ENCODE measurements around the gene MCOLN1. TPM values are rescaled to one million over a fixed set of nuclear protein-coding genes. Genes with fewer than 3 reads are reported as not detected.

Gene MCOLN1
- total and polyA plus RNA-seq, 2 of the 8 experiments (the other 6 are each of a cell fraction or from before 2014, with no cell fraction given): 19.1 to 40.0 TPM

- Histone ChIP-seq H3K23me2 (ENCODE audit: low read depth, low read length) (no peaks in the 10 kb centered on the region), H4K8ac (ENCODE audit: extremely low read depth, insufficient read depth, low read length) (no peak overlapping the region), H3K79me1 (ENCODE audit: low read depth, low read length) (no peaks in the 10 kb centered on the region), H3K14ac (ENCODE audit: insufficient read length) (no peak overlapping the region), H3K56ac (replicated peaks; ENCODE audit: insufficient read length, low read depth, low read length) (no peak overlapping the region), H3K9ac (replicated peaks in 1 of 4; ENCODE audit: extremely low read depth in 1 of 4, low read depth in 3 of 4, low read length in 3 of 4) (no peak overlapping the region), H2BK15ac (ENCODE audit: low read length) (no peak overlapping the region), H3K4ac (replicated peaks; ENCODE audit: insufficient read length, low read depth, low read length) (no peak overlapping the region), H3K23ac (ENCODE audit: insufficient read length) (no peak overlapping the region), H2AK5ac (ENCODE audit: low read depth, low read length) (no peak overlapping the region), H3K4me2 (ENCODE audit: insufficient read depth in 1 of 2, low read depth in 2 of 2, low read length in 2 of 2) (no peak overlapping the region), H4K5ac (ENCODE audit: insufficient read length, low read depth, low read length) (no peak overlapping the region), H2BK12ac (ENCODE audit: low read depth, low read length) (no peak overlapping the region), H3K36me3 (ENCODE audit: control insufficient read depth in 2 of 4, insufficient read depth in 4 of 4, low read length in 3 of 4) (no peaks in the 10 kb centered on the region; a peak in 2 of 8 replicates), H4K20me1 (replicated peaks in 1 of 2; ENCODE audit: control insufficient read depth in 1 of 2, insufficient read depth in 2 of 2, low read length in 2 of 2) (no peaks in the 10 kb centered on the region), H2AFZ (ENCODE audit: low read length) (no peak overlapping the region), H3K18ac (ENCODE audit: extremely low read depth, low read length) (no peak overlapping the region), H3K9me3 (ENCODE audit: insufficient read depth in 2 of 2, low read depth in 1 of 2, low read length in 1 of 2) (no peaks in the 10 kb centered on the region), H3K4me3 (ENCODE audit: extremely low read depth in 1 of 4, insufficient read depth in 2 of 4, low read depth in 3 of 4, low read length in 4 of 4) (no peak overlapping the region), H2BK5ac (ENCODE audit: low read depth, low read length) (no peak overlapping the region), H3K79me2 (ENCODE audit: control insufficient read depth in 1 of 2, insufficient read depth in 2 of 2, low read length in 2 of 2) (no peaks in the 10 kb centered on the region), H2BK20ac (ENCODE audit: low read length) (no peak overlapping the region), H3K27ac (ENCODE audit: low read depth, low read length) (no peak overlapping the region), H3K27me3 (replicated peaks in 1 of 4; ENCODE audit: control insufficient read depth in 3 of 4, extremely low read depth in 1 of 4, insufficient read depth in 3 of 4, low read length in 3 of 4) (no peaks in the 10 kb centered on the region), H3K4me1 (replicated peaks in 1 of 4; ENCODE audit: control insufficient read depth in 3 of 4, insufficient read depth in 4 of 4, low read length in 3 of 4) (no peaks in the 10 kb centered on the region), H2BK120ac (replicated peaks; ENCODE audit: low read depth, low read length) (no peak overlapping the region), H4K91ac (replicated peaks; ENCODE audit: insufficient read length, low read length) (no peak overlapping the region)
- DNase-seq (ENCODE audit: low read depth in 1 of 2, low spot score in 2 of 2) (no peak), FAIRE-seq (no peak)
- ChIA-PET CTCF (ENCODE audit: partially characterized antibody) (interaction anchor here (0.9 to 2.1 kb wide), 7 partner anchors 18 to 463 kb away, joined by 3 to 7 read pairs (median 5); partner anchors contain the start of genes CAMSAP3 and TRAPPC5), POLR2A (ENCODE audit: partially characterized antibody) (interaction anchor here (1.0 kb wide), 1 partner anchor 10 kb away, joined by 3 read pairs; no protein-coding TSS in a partner anchor)
- 70% methylated on average over 5 of the region's 5 CpGs; no CpG with 5 or more reads in 1 of the 2 experiments for WGBS, 2 experiments (ENCODE audit: extremely low coverage in 1 of 2, insufficient coverage in 1 of 2, insufficient read length in 1 of 2, insufficient replicate concordance in 2 of 2, low coverage in 1 of 2, low lambda C conversion rate in 2 of 2, missing lambda C conversion rate in 1 of 2)
- peak; percentile 84 for TF ChIP-seq CEBPB (IDR thresholded peaks at IDR 0.05; ENCODE audit: low read depth, low read length)
- TF ChIP-seq CHD1 (IDR thresholded peaks at IDR 0.05; ENCODE audit: low read depth, low read length): no peak
These were observed 42.9 kb downstream of the MCOLN1 start for GRCh38 chr19:7565332-7565731.
